IPS-15b (cell line): ENCODE data around the gene HS2ST1.

Source experiments
- H3K27me3 ChIP-seq: one replicate; pipeline ENCODE4 v1.6.1; 2013; ENCODE audit warnings: low read length; ENCODE audit not compliant: control insufficient read depth, insufficient read depth
- H3K36me3 ChIP-seq: one replicate; pipeline ENCODE4 v1.6.1; 2013; ENCODE audit warnings: low read length; ENCODE audit not compliant: control insufficient read depth, insufficient read depth
- H3K4me1 ChIP-seq: one replicate; pipeline ENCODE4 v1.6.1; 2013; ENCODE audit warnings: mild to moderate bottlenecking, low read length; ENCODE audit not compliant: control insufficient read depth, insufficient read depth
- H3K4me3 ChIP-seq: one replicate; pipeline ENCODE4 v1.5.1; 2013; ENCODE audit warnings: low read depth, low read length
- H3K9ac ChIP-seq: one replicate; pipeline ENCODE4 v1.6.1; 2013; ENCODE audit warnings: low read depth, mild to moderate bottlenecking, low read length
- H3K9me3 ChIP-seq: one replicate; pipeline ENCODE4 v1.6.1; 2013; ENCODE audit warnings: mild to moderate bottlenecking, low read length; ENCODE audit not compliant: control insufficient read depth, insufficient read depth

Gene HS2ST1

DNA sequence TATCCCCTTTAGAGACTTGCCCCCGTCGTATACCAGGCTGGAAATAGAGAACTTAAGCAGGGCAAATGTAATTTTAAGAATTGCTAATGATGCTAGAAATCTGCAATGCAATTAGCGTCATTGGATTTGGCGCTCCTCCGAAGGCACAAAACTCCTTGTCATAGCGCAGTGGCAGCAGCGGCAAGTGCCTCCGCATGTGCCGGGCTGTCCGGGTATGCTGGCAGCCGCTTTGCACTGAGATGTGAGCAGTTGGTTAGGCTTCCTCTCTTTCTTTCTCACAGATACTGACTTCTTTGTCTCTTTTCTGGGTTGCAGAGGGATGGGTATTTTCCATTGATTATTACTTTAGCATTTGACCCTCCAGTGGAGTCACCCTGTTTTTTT is 220.9 kb downstream of the HS2ST1 start:
- Histone ChIP-seq H3K4me3 (no peak overlapping the region), H3K36me3 (no peaks in the 10 kb centered on the region), H3K4me1 (peaks cover 4% of the 10 kb centered on the region), H3K9me3 (no peaks in the 10 kb centered on the region), H3K27me3 (peaks cover 17% of the 10 kb centered on the region), H3K9ac (no peak overlapping the region)

DNA sequence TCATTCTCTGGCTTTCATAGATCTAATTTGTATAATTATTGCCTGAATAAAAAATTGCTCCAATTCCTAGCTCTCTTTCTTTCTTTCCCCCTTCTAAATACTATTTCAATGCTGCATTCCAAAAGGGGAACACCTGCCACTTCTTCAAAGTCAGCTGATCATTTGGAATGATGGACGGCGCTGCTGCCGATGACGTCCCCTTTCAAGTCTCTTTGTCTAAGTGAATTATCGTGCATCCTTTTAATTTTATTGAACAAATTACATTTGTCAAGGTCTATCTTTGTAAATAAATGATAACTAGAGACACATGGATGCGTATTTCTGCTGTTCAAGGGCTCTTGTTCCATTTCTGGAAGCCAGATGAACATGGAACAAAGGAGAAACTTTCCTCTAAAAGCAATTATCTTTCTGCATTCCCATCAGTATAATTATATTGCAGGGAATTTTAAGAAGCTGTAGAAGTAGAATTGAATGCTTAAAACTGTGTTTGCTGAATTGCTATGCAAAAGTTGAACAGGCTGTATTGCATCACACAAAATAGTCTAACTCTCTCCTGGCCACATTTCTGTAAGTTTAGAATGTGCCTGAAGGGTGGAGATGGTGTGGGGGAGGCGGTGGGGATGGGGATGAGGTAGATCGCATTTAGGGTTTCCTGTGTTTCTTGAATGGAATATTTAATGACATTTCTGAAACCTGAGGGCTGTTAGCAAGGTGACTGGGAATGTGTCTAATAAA is 222.3 kb downstream of the HS2ST1 start:
- Histone ChIP-seq H3K4me3 (no peak overlapping the region), H3K9ac (no peak overlapping the region), H3K9me3 (no peaks in the 10 kb centered on the region), H3K4me1 (peaks cover 4% of the 10 kb centered on the region), H3K27me3 (peaks cover 14% of the 10 kb centered on the region), H3K36me3 (no peaks in the 10 kb centered on the region)

DNA sequence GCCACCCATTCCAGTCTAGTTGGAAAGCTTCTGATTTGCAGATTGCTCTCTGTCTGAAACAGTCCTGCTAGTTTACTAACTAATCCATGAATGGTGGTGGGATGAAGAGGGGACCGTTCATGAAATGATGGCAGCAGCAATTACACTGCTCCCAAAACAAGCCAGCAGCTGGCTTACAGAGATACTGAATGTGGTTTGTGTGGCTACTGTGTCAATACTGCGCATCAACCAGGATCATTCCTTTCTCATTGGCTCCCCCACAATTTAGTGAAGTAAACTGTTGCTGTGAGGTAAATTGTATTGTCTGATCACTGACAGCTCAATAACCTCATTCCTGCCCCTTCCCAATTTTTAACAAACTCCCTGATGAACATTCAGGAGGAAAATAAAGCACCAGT is 222.9 kb downstream of the HS2ST1 start:
- no peak overlapping the region for H3K9ac ChIP-seq
- H3K27me3 ChIP-seq: peaks cover 14% of the 10 kb centered on the region
- no peaks in the 10 kb centered on the region for H3K9me3 ChIP-seq
- H3K4me1 ChIP-seq: peaks cover 4% of the 10 kb centered on the region
- H3K36me3 ChIP-seq: no peaks in the 10 kb centered on the region
- no peak overlapping the region for H3K4me3 ChIP-seq

DNA sequence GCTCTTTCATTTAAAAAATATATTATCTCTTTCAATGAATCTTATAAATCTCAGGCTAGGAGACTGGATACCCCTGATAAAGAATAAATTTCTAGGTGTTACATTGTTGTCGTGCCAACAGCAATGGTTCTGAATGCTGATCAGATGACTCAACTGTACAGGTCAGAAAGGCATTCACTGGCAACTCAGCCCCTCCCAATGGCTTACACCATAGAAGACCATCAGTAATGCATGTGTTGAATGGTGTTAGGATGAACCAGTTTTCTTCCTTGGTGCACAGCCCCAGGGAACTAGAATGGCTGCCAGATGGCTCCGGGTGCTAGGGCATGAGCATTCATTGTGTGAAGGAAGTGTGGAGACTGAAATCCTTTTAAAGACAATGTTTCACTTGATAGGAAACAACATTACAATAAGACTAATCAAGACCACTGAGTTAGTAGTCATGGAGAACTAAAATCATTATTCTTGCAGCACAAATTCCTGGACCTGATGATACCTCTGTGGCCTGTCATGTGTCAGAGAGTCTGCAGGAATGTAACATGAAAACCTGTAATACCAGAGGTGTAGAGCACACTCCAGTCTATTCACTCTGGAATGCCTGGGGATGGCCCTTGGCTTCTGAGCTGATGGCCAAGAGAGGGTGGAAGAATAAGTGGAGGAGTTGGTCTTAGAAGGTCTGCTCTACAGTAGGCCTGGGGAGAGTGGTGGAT is 226.6 kb downstream of the HS2ST1 start:
- no peak overlapping the region for H3K9ac ChIP-seq
- no peaks in the 10 kb centered on the region for H3K9me3 ChIP-seq
- no peaks in the 10 kb centered on the region for H3K4me1 ChIP-seq
- no peak overlapping the region for H3K4me3 ChIP-seq
- H3K36me3 ChIP-seq: no peaks in the 10 kb centered on the region
- no peaks in the 10 kb centered on the region for H3K27me3 ChIP-seq

DNA sequence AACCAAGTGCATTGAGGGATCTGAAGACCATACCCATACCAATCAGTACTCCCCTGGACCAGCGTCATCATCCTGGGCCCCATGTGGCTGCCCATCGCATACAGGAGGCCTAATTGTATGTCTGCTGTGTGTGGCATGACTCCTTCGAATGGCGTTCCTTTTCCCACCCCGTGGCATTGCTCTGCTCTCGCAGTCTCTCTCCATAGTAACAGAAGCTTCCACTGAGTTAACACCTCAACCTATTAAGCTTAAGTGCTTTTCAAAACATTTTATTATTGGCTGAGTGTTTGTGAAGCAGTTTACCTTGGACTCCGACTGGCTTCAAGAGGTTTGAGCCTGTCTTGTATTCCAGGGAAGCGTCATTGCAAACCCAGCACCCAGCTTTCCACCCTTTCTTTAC is 227.1 kb downstream of the HS2ST1 start:
- H3K36me3 ChIP-seq: no peaks in the 10 kb centered on the region
- H3K4me1 ChIP-seq: no peaks in the 10 kb centered on the region
- no peak overlapping the region for H3K4me3 ChIP-seq
- no peaks in the 10 kb centered on the region for H3K27me3 ChIP-seq
- no peaks in the 10 kb centered on the region for H3K9me3 ChIP-seq
- no peak overlapping the region for H3K9ac ChIP-seq

DNA sequence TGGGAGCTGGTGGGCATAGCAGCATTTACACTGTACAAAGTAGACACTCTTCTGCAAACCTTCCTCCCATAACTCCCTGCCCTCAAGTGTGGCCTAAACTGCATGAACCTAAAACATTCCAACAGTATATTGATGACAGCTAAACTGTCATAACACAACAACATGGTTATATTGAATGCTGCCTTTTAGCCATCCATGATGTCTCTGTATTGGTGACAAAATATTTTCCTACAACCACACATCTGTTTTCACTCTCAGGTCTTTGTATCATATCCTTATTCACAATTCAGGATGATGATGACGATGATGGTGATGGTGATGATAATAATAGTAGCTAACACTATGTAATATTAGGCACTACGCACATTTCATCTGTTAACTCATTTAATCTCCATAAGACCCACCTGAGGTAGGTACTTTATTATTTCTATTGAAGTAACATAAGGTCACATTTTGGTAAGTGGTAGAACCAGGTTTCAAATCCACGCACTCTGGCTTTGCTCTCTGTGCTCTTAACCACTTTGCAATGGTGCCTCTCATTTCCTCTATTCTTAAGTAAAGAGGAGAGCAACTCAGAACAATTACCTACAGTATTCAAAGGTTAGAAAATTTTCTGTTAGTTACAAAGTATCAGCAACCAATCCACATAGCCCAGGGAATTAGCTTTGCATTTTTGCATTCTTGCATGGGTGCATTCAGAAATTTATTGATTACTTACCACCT is 229.1 kb downstream of the HS2ST1 start:
- H3K4me1 ChIP-seq: no peaks in the 10 kb centered on the region
- no peak overlapping the region for H3K9ac ChIP-seq
- no peak overlapping the region for H3K4me3 ChIP-seq
- H3K36me3 ChIP-seq: no peaks in the 10 kb centered on the region
- H3K27me3 ChIP-seq: peaks cover 8% of the 10 kb centered on the region
- H3K9me3 ChIP-seq: no peaks in the 10 kb centered on the region

DNA sequence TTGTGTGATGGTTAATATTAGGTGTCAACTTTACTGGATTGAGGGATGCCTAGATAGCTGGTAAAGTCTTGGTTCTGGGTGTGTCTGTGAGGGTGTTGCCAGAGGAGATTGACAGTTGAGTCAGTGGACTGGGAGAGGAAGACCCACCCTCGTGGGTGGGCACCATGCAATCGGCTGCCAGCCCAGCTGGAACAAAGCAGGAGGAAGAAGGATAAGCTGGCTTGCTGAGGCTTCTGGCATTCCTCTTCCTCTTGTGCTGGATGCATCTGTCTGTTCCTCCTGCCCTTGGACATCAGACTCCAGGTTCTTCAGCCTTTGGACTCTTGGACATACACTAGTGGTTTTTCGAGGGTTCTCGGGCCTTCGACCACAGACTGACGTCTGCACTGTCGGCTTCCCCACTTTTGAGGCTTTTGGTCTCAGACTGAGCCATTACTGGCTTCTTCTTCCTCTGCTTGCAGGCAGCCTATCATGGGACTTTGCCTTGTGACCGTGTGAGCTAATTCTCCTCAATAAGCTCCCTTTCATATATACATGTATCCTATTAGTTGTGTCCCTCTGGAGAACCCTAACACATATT is 230.0 kb downstream of the HS2ST1 start:
- H3K9ac ChIP-seq: no peak overlapping the region
- no peaks in the 10 kb centered on the region for H3K9me3 ChIP-seq
- H3K4me1 ChIP-seq: peaks cover 8% of the 10 kb centered on the region
- no peak overlapping the region for H3K4me3 ChIP-seq
- H3K27me3 ChIP-seq: peaks cover 8% of the 10 kb centered on the region
- H3K36me3 ChIP-seq: no peaks in the 10 kb centered on the region

DNA sequence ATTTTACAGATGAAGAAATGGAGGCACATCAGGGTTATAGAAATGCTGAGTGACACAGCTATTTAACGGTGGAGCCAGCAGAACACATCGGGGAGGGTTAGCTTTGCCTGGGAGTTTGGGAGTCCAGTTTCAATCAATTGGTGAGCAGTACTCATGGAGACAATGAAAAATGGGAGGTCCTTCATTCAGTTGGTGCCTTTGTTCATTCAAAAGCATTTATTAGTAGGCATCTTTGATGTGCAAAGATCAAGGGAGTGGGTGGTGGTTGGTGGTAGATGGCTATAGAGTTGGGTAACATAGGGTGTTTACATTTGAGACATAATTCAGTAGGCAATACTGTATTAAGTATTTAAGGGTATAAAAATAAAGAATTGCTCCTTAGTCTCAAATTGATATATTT is 230.5 kb downstream of the HS2ST1 start:
- peaks cover 8% of the 10 kb centered on the region for H3K27me3 ChIP-seq
- H3K36me3 ChIP-seq: no peaks in the 10 kb centered on the region
- peaks cover 13% of the 10 kb centered on the region for H3K4me1 ChIP-seq
- H3K9me3 ChIP-seq: no peaks in the 10 kb centered on the region
- H3K4me3 ChIP-seq: no peak overlapping the region
- no peak overlapping the region for H3K9ac ChIP-seq

DNA sequence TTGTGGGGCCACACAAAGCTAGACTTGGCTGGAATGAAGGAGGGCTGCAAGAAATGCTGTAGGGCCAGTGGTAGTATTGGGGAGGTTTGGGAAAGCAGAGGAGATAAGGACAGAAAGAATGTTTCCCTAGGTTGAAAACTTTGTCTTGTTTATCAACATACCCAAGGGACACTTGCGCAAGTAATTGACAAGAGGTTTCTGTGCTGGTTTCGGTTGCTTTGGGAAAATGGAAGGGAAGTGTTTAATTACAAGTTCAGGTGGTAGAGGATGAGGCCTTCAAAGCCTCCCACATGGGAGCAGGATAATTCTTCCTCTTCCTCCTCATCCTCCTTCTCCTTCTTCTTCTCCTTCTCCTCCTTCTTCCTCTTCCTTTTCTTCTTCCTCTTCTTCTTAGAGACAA is 232.1 kb downstream of the HS2ST1 start:
- peaks cover 12% of the 10 kb centered on the region for H3K27me3 ChIP-seq
- no peaks in the 10 kb centered on the region for H3K36me3 ChIP-seq
- H3K9ac ChIP-seq: no peak overlapping the region
- no peak overlapping the region for H3K4me3 ChIP-seq
- H3K9me3 ChIP-seq: no peaks in the 10 kb centered on the region
- peaks cover 19% of the 10 kb centered on the region for H3K4me1 ChIP-seq

DNA sequence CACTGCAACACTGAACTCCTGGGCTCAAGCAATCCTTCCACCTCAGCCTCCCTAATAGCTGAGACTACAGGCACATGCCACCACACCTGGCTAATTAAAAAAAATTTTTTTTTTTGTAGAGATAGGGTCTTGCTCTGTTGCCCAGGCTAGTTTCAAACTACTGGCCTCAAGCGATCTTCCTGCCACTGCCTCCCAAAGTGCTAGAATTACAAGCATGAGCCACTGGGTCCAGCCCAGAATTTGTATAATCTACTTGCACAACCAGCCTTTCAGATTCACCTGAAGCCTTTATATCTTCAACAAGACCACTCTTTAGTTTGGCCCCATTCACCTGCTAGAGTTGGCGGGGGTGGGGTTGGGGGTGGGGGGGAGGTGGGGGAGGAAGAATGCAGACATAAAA is 232.6 kb downstream of the HS2ST1 start:
- Histone ChIP-seq H3K4me3 (no peak overlapping the region), H3K27me3 (peaks cover 14% of the 10 kb centered on the region), H3K9ac (no peak overlapping the region), H3K9me3 (no peaks in the 10 kb centered on the region), H3K4me1 (peaks cover 19% of the 10 kb centered on the region), H3K36me3 (no peaks in the 10 kb centered on the region)

DNA sequence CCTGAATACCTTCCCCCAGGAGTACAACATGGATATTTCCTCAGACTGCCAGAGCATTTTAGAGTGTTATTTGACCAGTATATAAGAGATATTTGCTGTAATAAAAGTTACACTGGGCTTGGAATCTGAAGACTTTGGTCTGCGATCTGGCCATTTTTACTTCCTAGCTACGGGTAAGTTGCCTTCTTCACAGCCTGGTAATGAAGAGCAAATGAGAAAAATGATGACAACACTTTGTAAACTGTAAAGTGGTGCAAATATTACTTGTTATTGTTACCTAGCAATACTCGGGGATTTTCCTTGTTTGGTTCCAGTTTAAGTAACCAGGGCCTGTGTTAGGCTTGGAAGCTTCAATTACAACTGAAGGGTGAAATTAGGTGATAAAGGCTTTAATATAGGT is 233.4 kb downstream of the HS2ST1 start:
- Histone ChIP-seq H3K9ac (no peak overlapping the region), H3K9me3 (no peaks in the 10 kb centered on the region), H3K4me3 (no peak overlapping the region), H3K4me1 (peaks cover 19% of the 10 kb centered on the region), H3K36me3 (no peaks in the 10 kb centered on the region), H3K27me3 (peaks cover 15% of the 10 kb centered on the region)
